Right renal cortex interstitium (tissue), 3 donors: ENCODE results near the gene RPS26. TPM values are rescaled to one million over a fixed set of nuclear protein-coding genes. Genes with fewer than 3 reads are reported as not detected.
"Not testable (repeated sequence)": the region's sequence is repeated elsewhere in the genome, so short reads cannot be mapped to it uniquely, and the experiment has no call there.

ENCODE experiments used
- DNase-seq, 3 donors: peaks; one replicate each; pipeline ENCODE4 v3.0.0-alpha.2; 2013; ENCODE audit warnings: low read depth in 3 of 3, low spot score in 2 of 3
- polyA plus RNA-seq, 3 donors: library from polyadenylated mRNA; unstranded; fragments of 120-200 nt; gene quantifications; one replicate each; pipeline ENCODE4 v1.2.1, GENCODE V29; 2013; ENCODE audit not compliant: insufficient read length in 3 of 3

Gene RPS26
- polyA plus RNA-seq, 3 donors = 127 to 550 (median 327) TPM

DNA sequence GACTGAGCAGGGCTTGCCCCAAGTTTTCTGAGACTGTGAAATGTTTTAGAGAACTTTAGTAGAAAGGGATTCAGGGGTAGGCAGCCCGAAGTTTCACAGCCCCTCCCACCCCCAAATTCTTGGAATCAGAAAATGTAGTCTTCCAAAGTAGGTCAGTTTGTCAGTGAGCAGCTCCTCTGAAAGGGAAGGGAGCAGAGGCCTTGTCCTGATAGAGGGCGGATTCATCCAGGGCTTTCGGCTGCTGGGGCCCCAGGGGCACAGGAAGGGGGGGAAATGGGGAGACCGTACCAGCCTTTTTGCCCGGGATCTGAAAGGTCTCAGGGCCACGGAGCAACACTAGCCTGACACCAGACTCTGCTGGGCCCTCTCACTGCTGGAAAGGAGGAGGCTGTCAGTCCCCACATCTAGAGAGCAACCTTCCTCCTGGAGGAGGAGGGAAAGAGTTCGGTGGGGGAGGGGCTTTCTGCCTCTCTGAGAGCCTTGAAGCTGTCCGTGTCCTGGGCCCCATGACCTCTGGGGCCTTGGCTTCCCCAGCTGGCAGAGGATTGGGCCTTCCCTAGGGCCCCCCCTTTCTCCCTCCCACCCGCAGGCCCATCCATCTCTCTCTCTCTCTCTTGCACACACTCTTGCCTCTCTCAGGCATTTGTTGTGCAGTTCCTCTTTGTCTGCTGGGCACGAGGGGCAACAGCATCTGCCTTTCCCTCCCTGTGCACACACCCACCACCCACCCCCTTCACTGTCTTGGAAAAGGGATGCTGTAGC is 21.1 kb upstream of the RPS26 start, which contains the start of gene IKZF4:
IKZF4 (plus strand) TSS at position 621 of the 762 bp plus-strand sequence. CDS start 451 bp downstream, outside the sequence.
- DNase-seq = peak in 1 of 3 donors; percentile 73

DNA sequence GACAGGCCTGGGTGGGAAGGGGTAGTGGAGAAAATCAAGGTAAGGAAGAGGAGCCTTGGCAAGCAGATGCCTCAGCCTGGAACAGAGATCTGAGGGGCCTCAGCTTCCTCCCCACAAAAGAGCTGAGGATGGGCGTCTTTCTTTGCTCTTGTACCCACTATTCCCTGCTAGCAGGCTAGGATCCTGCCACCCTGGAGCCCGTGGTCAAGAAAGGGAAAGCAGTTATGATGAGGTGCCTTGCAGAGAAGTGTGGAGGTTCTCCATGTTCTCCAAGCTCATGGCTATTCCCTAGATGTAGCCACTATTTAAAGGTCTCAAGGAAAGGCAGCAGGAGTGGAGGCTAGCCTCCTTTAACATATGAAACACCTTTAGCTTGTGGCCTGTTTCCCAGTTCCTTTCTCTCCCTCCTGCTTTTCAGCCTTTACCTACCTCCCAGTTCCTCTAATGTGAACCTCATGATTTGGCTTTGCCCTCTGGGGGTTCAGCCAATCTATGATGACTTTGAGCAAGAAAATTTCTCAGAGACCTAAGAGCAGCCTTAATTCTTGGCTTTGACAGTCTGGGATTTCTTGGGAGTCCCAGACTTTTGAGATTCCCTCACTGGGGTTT is 19.7 kb upstream of the RPS26 start:
- no peak for DNase-seq

DNA sequence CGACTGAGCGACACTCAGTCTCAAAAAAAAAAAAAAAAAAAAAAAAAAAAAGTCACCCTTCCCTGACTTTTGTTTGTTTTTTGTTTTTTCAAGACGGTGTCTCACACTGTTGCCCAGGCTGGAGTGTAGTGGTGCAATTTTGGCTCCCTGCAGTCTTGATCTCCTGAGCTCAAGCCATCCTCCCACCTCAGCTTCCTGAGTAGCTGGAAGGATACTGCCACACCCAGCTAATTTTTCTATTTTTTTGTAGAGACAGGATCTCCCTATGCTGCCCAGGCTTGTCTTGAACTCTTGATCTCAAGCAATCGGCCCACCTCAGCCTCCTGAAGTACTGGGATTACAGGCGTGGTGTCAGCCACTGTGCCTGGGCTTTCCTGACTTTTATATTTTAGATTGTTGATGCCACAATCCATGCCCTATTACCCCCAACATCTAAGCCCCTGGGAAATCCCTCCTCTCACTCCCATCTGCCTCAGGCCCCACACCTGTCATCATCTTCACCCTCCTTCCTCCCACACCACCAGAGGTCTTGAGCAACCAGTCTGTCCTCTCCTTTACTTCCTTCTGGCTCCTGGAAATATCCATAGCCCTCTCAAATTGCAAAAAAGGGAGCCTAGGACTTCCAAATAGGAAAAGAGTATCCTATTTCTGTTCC is 13.1 kb upstream of the RPS26 start:
- no peak for DNase-seq

DNA sequence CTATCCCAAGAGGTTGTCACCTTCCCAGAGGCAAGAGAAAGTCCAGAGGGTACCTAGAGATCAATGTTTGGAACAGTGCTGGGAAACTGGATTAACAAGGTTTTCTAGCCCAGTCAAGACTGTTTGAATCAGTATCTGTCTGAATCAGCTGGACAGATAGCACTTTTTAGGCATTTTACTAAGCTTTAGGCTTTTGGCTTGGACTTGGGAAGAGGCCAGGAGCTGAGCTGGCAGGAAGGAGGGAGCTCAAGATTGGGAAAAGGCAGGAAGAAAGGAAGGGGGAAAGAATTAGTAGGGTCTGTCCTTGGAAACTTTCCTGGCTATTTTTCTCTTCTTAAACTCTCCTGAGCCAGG is 12.6 kb upstream of the RPS26 start:
- no peak for DNase-seq

DNA sequence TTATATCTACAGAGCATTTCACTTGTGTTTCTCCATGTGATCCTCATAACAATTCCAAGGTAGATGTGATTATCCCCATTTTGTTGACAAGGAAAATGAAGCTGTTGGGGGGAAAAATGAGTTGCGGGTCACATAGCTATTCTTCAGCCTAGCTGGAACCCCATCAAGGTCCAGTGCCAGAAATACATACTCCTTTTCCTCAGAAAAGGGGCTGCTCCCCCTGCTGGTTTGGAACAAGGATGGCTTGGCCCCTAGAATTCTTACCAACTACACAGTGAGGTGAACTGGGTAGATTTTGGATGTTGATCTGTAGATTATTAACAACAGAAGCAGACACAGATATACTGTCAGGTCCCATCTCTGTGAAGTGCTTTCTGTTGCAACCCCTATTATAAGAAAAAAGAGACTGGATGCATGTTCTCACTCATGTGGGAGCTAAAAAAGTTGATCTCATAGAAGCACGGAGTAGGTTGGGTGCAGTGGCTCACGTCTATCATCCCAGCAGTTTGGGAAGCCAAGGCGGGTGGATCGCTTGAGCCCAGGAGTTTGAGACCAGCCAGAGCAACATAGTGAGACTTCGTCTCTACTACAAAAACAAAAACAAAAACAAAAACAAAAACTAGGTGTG is 11.9 kb upstream of the RPS26 start:
- peak in 1 of 3 donors; percentile 37 for DNase-seq

DNA sequence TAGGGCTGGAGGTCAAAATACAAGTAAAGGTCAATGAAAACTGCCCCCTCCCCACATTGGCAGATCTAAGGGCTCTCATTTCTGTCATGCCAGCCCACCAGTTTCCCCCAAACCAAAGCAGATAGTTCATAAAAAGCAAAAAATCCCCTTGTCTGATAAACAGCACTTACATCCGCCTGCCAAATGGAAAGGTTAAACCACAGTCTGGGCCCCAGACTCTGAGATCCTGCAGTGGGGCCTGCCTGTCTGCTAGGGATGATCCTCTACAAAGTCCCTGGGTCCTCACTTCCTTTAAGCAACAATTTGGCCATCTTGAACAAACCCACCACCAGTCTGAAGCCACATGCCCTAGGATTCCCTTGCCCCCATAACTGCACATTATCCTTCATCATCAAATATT is 9.7 kb upstream of the RPS26 start:
- no peak for DNase-seq

DNA sequence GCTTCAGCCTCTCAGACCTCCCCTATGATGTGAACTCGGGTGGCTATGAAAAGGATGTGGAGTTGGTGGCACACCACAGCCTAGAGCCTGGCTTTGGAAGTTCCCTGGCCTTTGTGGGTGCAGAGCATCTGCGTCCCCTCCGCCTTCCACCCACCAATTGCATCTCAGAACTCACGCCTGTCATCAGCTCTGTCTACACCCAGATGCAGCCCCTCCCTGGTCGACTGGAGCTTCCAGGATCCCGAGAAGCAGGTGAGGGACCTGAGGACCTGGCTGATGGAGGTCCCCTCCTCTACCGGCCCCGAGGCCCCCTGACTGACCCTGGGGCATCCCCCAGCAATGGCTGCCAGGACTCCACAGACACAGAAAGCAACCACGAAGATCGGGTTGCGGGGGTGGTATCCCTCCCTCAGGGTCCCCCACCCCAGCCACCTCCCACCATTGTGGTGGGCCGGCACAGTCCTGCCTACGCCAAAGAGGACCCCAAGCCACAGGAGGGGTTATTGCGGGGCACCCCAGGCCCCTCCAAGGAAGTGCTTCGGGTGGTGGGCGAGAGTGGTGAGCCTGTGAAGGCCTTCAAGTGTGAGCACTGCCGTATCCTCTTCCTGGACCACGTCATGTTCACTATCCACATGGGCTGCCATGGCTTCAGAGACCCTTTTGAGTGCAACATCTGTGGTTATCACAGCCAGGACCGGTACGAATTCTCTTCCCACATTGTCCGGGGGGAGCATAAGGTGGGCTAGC is 7.0 kb upstream of the RPS26 start:
- DNase-seq = no peak

DNA sequence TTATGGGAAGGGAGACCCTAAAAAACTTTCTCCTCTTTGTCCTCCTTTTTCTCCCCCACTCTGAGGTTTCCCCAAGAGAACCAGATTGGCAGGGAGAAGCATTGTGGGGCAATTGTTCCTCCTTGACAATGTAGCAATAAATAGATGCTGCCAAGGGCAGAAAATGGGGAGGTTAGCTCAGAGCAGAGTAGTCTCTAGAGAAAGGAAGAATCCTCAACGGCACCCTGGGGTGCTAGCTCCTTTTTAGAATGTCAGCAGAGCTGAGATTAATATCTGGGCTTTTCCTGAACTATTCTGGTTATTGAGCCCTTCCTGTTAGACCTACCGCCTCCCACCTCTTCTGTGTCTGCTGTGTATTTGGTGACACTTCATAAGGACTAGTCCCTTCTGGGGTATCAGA is 4.6 kb upstream of the RPS26 start:
- no peak for DNase-seq

DNA sequence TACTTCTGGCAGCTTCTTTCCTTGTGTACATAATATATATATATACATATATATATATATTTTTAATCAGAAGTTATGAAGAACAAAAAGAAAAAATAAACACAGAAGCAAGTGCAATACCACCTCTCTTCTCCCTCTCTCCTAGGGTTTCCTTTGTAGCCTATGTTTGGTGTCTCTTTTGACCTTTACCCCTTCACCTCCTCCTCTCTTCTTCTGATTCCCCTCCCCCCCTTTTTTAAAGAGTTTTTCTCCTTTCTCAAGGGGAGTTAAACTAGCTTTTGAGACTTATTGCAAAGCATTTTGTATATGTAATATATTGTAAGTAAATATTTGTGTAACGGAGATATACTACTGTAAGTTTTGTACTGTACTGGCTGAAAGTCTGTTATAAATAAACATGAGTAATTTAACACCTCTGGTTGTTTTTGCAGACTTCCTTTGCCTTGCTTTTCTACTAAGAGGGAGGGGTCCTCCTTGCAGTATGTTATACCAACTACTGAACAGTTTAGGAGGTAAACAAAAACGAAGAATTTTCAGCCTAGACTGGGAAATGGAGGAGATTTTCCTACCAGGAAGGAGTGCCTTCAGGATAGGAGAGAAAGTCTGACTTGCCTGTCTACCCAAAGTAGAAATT is 3.6 kb upstream of the RPS26 start:
- DNase-seq = no peak

DNA sequence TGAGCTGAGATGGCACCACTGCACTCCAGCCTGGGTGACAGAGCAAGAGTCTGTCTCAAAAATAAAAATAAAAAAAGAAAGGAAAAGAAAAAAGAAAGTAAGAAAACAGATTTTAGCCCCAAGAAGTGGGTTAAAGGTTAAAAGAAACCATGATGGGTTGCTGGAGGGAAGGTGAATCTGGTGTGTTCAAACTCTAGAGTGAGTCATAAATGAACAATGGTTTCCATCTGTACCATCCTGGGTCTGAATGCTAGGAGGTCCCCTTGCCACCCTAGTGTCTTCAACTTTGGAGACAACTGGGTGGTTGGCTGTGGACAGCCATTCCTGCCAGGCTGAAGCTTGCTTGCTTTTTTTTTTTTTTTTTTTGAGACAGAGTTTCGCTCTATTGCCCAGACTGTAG is 1.6 kb upstream of the RPS26 start:
- no peak for DNase-seq

DNA sequence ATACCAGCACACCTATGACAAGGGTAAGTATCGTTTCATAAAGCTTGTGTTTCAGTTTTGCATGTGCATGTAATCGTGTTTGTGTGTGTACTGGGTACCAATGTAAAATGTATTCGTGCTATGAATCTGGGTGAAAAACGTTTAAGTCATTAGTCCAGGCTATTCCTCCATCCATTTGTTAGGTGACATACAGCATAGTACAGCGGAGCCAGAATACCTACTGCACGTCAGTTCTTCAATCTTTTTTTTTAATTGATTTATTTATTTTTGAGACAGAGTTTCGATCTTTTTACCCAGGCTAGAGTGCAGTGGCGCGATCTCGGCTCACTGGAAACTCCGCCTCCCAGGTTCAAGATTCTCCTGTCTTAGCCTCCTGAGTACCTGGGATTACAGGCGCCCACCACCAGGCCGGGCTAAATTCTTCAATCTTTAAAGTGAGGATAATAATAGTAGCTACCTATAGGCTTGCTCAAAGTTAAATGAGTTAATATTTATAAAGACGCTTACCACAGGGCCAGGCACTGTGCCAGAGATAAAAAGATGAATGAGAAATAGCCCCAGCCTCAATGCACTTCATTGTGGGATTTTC is 661 bp upstream of the RPS26 start:
- DNase-seq = no peak

DNA sequence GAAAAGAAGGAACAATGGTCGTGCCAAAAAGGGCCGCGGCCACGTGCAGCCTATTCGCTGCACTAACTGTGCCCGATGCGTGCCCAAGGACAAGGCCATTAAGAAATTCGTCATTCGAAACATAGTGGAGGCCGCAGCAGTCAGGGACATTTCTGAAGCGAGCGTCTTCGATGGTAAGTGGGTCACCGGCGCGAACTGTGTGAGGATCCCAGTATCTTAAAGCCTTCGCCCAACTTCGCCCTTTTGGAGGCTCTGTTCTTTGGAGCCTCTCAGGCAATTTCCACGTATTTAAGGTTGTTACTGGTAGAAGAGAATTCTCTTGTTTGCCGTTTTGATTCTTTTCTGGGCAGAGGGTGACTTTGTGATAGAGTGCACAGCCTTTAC is 704 bp downstream of the RPS26 start:
- not testable (repeated sequence) for DNase-seq

DNA sequence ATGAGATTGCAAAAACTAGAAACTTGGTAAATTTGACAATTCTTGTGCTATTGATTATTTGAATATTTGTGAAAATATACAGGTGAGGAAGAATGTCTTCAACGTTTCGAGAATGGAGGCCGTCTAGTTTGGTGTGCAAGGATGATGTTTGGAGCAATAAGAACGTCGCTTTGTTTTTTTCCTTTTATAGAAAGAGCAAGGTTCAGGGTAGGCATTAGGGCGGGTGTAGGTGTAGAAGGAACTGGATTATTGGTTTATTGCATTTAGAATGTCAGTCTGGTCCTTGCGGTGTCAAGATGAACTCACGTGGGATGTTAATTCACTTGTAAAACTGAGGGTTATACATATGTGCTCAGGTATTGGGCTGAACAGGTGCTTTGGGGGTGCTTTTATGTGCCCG is 1.1 kb downstream of the RPS26 start:
- DNase-seq = no peak

DNA sequence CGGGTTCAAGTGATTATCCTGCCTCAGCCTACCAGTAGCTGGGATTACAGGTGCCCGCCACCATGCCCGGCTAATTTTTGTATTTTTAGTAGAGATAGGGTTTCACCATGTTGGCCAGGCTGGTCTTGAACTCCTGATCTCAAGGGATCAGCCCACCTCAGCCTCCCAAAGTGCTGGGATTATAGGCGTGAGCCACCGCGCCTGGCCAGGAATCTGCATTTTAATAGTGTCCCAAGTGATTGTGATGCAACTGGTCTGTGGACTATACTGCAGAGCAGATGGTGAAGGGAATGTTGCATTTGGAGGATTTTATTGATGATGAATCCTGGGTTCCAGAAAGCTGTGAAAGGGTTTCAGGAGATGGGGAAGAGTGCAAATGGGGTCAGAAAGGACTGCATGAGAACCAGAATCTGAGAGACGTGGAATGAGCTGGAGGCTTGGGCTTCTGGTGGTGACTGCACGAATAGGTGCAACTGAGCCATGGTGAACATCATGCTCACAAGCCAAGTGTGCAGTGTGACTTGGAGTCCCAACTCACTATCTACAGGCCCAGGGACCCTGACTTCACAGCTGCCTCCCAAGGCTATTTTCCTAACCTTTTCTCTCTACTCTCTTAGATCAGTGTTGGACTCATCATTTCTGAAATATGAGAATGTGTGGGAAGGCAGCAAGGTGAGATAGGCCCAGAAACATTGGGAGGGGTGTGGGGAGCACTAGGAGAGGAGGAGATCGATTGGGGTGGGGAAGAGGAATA is 4.5 kb downstream of the RPS26 start:
- no peak for DNase-seq

DNA sequence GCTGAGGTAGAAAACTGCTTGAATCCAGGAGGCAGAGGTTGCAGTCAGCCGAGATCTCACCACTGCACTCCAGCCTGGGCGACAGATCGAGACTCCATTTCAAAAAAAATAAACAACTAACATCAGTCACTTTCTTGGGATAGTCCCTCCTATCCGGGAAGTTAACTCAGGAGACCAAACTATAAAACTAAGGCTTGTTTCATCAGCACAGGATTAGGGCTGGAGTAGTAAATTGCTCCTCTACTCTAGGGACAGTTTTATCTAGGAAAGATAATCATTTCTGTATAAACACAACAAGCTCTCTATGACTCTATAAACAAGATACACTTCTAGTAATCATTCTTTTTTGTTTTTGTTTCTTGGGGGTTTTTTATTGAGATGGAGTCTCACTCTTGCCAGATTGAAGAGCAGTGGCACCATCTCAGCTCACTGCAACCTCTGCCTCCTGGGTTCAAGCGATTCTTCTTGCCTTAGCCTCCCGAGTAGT is 11.7 kb downstream of the RPS26 start:
- no peak for DNase-seq

DNA sequence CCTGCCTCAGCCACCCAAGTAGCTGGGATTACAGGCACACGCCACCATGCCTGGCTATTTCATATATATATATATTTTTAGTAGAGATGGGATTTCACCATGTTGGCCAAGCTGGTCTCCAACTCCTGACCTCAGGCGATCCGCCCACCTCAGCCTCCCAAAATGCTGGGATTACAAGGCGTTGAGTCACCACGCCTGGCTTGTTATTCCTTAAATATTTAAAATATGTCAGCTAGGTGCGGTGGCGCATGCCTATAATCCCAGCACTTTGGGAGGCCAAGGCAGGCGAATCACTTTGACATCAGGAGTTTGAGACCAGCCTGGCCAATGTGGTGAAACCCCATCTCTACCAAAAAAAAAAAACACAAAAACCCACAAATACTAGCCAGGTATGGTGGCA is 18.2 kb downstream of the RPS26 start:
- not testable (repeated sequence) for DNase-seq

DNA sequence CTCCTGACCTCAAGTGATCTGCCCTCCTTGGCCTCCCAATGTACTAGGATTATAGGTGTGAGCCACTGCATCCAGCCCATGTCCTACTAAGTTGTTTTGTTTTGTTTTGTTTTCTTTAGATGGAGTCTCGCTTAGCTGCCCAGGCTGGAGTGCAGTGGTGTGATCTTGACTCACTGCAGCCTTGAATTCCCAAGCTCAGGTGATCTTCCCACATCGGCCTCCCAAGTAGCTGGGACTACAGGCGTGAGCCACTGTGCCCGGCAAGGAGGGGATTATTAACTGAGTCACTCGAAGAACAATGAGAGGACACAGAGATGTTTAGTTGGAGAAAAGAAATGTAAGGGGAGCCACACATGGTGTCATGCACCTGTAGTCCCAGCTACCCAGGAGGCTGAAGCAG is 20.3 kb downstream of the RPS26 start:
- DNase-seq = no peak

DNA sequence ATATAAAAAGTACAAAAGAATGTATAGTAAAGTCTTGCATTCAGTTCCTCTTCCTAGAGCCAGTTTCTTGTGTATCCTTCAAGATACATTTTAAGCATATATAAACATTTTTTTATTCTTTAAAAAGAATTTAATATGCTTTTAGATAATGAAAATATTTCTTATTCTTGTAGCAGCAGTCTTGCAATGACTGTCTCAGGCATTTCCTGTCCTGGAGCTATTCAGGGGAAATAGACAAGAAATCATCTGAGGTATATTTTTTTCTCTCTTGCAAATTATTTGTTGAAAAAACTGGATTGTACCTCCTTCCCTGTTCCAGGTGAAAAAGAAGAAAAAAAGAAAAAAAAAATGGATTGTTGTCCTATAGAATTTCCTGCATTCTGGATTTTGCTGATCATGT is 21.3 kb downstream of the RPS26 start:
- DNase-seq = no peak

DNA sequence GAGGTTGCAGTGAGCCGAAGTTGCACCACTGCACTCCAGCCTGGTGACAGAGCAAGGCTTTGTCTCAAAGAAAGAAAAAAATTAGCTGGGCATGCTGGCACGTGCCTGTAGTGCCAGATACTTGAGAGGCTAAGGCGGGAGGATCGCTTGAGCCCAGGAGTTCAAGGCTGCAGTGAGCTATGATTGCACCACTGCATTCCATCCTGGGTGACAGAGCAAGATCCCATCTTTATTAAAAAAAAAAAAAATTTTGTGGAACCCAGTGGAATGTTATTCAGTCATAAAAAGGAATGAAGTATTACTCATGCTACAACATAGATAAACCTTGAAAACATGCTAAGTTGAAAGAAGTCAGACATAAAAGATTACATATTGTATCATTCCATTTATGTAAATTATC is 29.9 kb downstream of the RPS26 start:
- DNase-seq = no peak
